Progenitor cell of endocrine pancreas (in vitro differentiated cells): Measurements from ENCODE around the gene ABR. TPM values are rescaled to one million over a fixed set of nuclear protein-coding genes. Genes with fewer than 3 reads are reported as not detected.

Experiments used
- DNase-seq: peaks from one replicate; pipeline ENCODE4 v3.0.0; 2021; ENCODE audit warnings: low spot score; ENCODE audit not compliant: unreplicated experiment
- H3K27ac Mint-ChIP-seq: 2 replicates; pipeline ENCODE4 v1.8.0; 2021; ENCODE audit warnings: mild to moderate bottlenecking, moderate library complexity, mixed read lengths
- H3K27me3 Mint-ChIP-seq: 2 replicates; pipeline ENCODE4 v1.8.0; 2021; ENCODE audit warnings: mixed read lengths
- H3K36me3 Mint-ChIP-seq: 2 replicates; pipeline ENCODE4 v1.8.0; 2022; ENCODE audit warnings: mixed read lengths; ENCODE audit not compliant: insufficient read depth
- H3K4me1 Mint-ChIP-seq: 2 replicates; pipeline ENCODE4 v1.8.0; 2021; ENCODE audit warnings: low read depth, mixed read lengths
- H3K4me3 Mint-ChIP-seq: 2 replicates; pipeline ENCODE4 v1.8.0; 2021; ENCODE audit warnings: low read depth, mild to moderate bottlenecking, moderate library complexity, mixed read lengths
- H3K9me3 Mint-ChIP-seq: 2 replicates; pipeline ENCODE4 v1.8.0; 2021; ENCODE audit warnings: low read depth, mixed read lengths
- total RNA-seq: library from RNA; stranded (reverse); gene quantifications from 2 replicates; pipeline ENCODE4 v1.2.1, GENCODE V29; 2021
- TF ChIP-seq, protein P1 (sequence below): fragments of 200-600 bp; sonication (generic); IDR thresholded peaks from one replicate; pipeline ENCODE4 v1.5.0; 2021; ENCODE audit warnings: antibody characterized with exemption, mild to moderate bottlenecking; ENCODE audit not compliant: unreplicated experiment

The ABR gene
- total RNA-seq, 1 donor from 2014 or later, result 61.0 TPM

DNA sequence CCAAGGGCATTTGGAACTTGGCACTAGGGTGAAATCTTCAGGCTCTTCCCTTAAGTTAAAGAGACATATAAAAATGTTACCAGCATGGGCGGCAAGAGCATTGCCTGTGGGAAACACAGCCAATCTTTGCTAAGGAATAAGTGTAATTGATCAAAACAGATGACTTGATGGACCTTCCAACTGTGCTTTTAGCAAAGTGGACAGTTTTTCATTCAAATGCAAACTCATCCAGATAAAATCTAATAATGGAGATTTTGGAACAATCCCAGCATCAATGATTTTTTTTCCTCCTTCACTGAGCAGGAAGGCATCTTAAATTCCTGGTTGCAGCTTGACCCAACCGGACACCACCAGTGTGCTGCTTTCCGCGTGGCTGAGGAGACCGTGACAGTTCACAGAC lies 47.6 kb upstream of the ABR start:
- H3K4me1 Mint-ChIP-seq, result peaks cover 6% of the 10 kb centered on the region
- H3K36me3 Mint-ChIP-seq, result peaks cover 2% of the 10 kb centered on the region
- no peak overlapping the region for H3K27ac Mint-ChIP-seq
- H3K27me3 Mint-ChIP-seq, result peaks cover 70% of the 10 kb centered on the region
- no peak for DNase-seq
- H3K9me3 Mint-ChIP-seq, result no peaks in the 10 kb centered on the region
- TF ChIP-seq, protein P1, sequence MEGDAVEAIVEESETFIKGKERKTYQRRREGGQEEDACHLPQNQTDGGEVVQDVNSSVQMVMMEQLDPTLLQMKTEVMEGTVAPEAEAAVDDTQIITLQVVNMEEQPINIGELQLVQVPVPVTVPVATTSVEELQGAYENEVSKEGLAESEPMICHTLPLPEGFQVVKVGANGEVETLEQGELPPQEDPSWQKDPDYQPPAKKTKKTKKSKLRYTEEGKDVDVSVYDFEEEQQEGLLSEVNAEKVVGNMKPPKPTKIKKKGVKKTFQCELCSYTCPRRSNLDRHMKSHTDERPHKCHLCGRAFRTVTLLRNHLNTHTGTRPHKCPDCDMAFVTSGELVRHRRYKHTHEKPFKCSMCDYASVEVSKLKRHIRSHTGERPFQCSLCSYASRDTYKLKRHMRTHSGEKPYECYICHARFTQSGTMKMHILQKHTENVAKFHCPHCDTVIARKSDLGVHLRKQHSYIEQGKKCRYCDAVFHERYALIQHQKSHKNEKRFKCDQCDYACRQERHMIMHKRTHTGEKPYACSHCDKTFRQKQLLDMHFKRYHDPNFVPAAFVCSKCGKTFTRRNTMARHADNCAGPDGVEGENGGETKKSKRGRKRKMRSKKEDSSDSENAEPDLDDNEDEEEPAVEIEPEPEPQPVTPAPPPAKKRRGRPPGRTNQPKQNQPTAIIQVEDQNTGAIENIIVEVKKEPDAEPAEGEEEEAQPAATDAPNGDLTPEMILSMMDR, result no peak
- H3K4me3 Mint-ChIP-seq, result peak overlapping the region; percentile 71

GRCh38 chr17:1226308-1226707 lies 46.5 kb upstream of the ABR start:
- no peaks in the 10 kb centered on the region for H3K36me3 Mint-ChIP-seq
- TF ChIP-seq, protein P1, result no peak
- peaks cover 4% of the 10 kb centered on the region for H3K4me1 Mint-ChIP-seq
- H3K9me3 Mint-ChIP-seq, result no peaks in the 10 kb centered on the region
- H3K27ac Mint-ChIP-seq, result no peak overlapping the region
- DNase-seq, result no peak
- no peak overlapping the region for H3K4me3 Mint-ChIP-seq
- H3K27me3 Mint-ChIP-seq, result peaks cover 65% of the 10 kb centered on the region

DNA sequence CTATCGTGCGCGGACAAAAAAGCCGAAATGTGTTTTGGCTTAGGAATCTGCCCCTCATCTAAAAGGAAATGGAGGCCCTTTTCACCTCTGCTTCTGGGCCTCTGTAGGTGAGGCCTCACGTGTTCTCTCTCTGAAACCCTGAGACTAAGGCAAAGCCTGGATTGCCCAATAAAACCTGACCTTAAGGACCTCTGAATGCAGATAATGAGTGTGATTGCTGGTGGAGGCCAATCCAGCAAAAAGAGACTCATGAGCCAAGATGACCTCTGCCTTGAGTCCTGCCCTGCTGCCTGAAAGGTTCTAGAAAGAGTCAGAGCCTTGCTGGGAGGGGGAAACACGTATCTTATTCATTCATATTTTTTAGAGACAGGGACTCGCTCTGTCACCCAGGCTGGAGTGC lies 44.5 kb upstream of the ABR start:
- Mint-ChIP-seq H3K9me3 (no peaks in the 10 kb centered on the region), H3K4me3 (no peak overlapping the region), H3K27ac (no peak overlapping the region), H3K27me3 (peaks cover 65% of the 10 kb centered on the region), H3K4me1 (peaks cover 2% of the 10 kb centered on the region), H3K36me3 (no peaks in the 10 kb centered on the region)
- TF ChIP-seq, protein P1, result no peak
- DNase-seq, result no peak

DNA sequence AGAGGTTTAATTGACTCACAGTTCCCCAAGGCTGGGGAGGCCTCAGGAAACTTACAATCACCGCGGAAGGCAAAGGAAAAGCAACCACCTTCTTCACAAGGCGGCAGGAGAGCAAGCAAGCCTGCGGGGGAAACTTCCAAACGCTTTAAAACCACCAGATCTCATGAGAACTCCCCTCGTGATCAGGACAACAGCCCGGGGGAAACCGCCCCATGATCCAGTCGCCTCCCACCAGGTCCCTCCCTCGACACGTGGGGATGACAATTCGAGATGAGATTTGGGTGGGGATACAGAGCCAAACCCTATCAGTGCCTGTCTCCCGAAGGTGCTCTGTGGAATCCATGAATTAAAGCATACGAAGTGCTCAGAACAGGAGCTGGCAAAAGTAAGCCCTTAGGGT lies 43.9 kb upstream of the ABR start:
- H3K27me3 Mint-ChIP-seq, result peaks cover 69% of the 10 kb centered on the region
- no peak overlapping the region for H3K4me3 Mint-ChIP-seq
- H3K9me3 Mint-ChIP-seq, result no peaks in the 10 kb centered on the region
- no peak for DNase-seq
- H3K36me3 Mint-ChIP-seq, result no peaks in the 10 kb centered on the region
- TF ChIP-seq, protein P1, result no peak
- no peak overlapping the region for H3K27ac Mint-ChIP-seq
- peaks cover 2% of the 10 kb centered on the region for H3K4me1 Mint-ChIP-seq

DNA sequence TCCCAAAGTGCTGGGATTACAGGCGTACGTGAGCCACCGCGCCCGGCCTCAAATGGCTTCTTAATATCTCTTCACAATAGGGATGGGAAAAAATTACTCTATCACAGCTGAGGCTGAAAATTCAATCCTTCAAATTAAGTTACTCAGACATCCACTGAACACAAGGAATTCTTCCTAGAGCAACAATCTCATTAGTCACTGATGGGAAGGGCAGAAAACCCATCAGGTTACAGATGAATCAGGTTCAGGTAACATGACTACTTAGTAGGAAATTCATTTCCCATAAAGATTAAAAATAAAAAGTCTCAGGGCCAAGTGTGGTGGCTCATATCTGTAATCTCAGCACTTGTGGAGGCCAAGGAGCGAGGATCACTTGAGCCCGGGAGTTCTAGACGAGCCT lies 42.5 kb upstream of the ABR start:
- TF ChIP-seq, protein P1, result no peak
- no peak overlapping the region for H3K4me3 Mint-ChIP-seq
- H3K27me3 Mint-ChIP-seq, result peaks cover 68% of the 10 kb centered on the region
- DNase-seq, result no peak
- H3K9me3 Mint-ChIP-seq, result no peaks in the 10 kb centered on the region
- H3K4me1 Mint-ChIP-seq, result no peaks in the 10 kb centered on the region
- no peaks in the 10 kb centered on the region for H3K36me3 Mint-ChIP-seq
- no peak overlapping the region for H3K27ac Mint-ChIP-seq

- no peak for DNase-seq
- no peaks in the 10 kb centered on the region for H3K36me3 Mint-ChIP-seq
- H3K27ac Mint-ChIP-seq, result no peak overlapping the region
- H3K4me1 Mint-ChIP-seq, result peaks cover 5% of the 10 kb centered on the region
- peaks cover 66% of the 10 kb centered on the region for H3K27me3 Mint-ChIP-seq
- H3K4me3 Mint-ChIP-seq, result no peak overlapping the region
- no peaks in the 10 kb centered on the region for H3K9me3 Mint-ChIP-seq
- TF ChIP-seq, protein P1, result no peak
These were observed 41.4 kb upstream of the ABR start for GRCh38 chr17:1221209-1221608.
